Neuron (in vitro differentiated cells): ENCODE results near the gene CYP4B1.

Experiments used
- H2AFZ ChIP-seq: one replicate; pipeline ENCODE4 v1.6.1; 2013; ENCODE audit warnings: low read depth, mild to moderate bottlenecking, inconsistent platforms, low read length, moderate library complexity
- H3K27me3 ChIP-seq: one replicate; pipeline ENCODE4 v1.6.1; 2013; ENCODE audit warnings: low read length; ENCODE audit not compliant: insufficient read depth
- H3K36me3 ChIP-seq: one replicate; pipeline ENCODE4 v1.6.1; 2013; ENCODE audit warnings: low read length; ENCODE audit not compliant: insufficient read depth
- H3K4me1 ChIP-seq: one replicate; pipeline ENCODE4 v1.6.1; 2013; ENCODE audit warnings: low read length; ENCODE audit not compliant: insufficient read depth
- H3K4me3 ChIP-seq: 2 replicates; pipeline ENCODE4 v1.5.1; 2013; ENCODE audit warnings: mild to moderate bottlenecking, low read length, moderate library complexity
- H3K9me3 ChIP-seq: one replicate; pipeline ENCODE4 v1.6.1; 2013; ENCODE audit warnings: low read length

Gene CYP4B1

GRCh38 chr1:46802901-46803574, 4.2 kb downstream of the CYP4B1 start:
- H3K27me3 ChIP-seq: no peaks in the 10 kb centered on the region
- H3K9me3 ChIP-seq: no peaks in the 10 kb centered on the region
- H3K36me3 ChIP-seq: no peaks in the 10 kb centered on the region
- H2AFZ ChIP-seq: no peak overlapping the region
- no peak overlapping the region for H3K4me3 ChIP-seq
- H3K4me1 ChIP-seq: no peaks in the 10 kb centered on the region

- H3K4me3 ChIP-seq: no peak overlapping the region
- H3K9me3 ChIP-seq: no peaks in the 10 kb centered on the region
- H3K27me3 ChIP-seq: no peaks in the 10 kb centered on the region
- H3K4me1 ChIP-seq: no peaks in the 10 kb centered on the region
- H3K36me3 ChIP-seq: no peaks in the 10 kb centered on the region
- H2AFZ ChIP-seq: no peak overlapping the region
Observed at GRCh38 chr1:46804027-46804889, 5.4 kb downstream of the CYP4B1 start.

GRCh38 chr1:46804926-46805325, 6.1 kb downstream of the CYP4B1 start:
- Histone ChIP-seq H3K4me3 (no peak overlapping the region), H3K9me3 (no peaks in the 10 kb centered on the region), H3K4me1 (no peaks in the 10 kb centered on the region), H3K27me3 (no peaks in the 10 kb centered on the region), H2AFZ (no peak overlapping the region), H3K36me3 (no peaks in the 10 kb centered on the region)

- Histone ChIP-seq H3K4me3 (no peak overlapping the region), H3K4me1 (no peaks in the 10 kb centered on the region), H3K27me3 (no peaks in the 10 kb centered on the region), H3K9me3 (no peaks in the 10 kb centered on the region), H3K36me3 (no peaks in the 10 kb centered on the region), H2AFZ (no peak overlapping the region)
Observed at GRCh38 chr1:46805755-46806154, 6.9 kb downstream of the CYP4B1 start.

- H3K4me3 ChIP-seq: no peak overlapping the region
- no peaks in the 10 kb centered on the region for H3K4me1 ChIP-seq
- H3K36me3 ChIP-seq: no peaks in the 10 kb centered on the region
- no peaks in the 10 kb centered on the region for H3K9me3 ChIP-seq
- H2AFZ ChIP-seq: no peak overlapping the region
- no peaks in the 10 kb centered on the region for H3K27me3 ChIP-seq
Observed at GRCh38 chr1:46806196-46807020, 7.6 kb downstream of the CYP4B1 start.

- H3K9me3 ChIP-seq: no peaks in the 10 kb centered on the region
- no peaks in the 10 kb centered on the region for H3K4me1 ChIP-seq
- no peak overlapping the region for H2AFZ ChIP-seq
- H3K27me3 ChIP-seq: no peaks in the 10 kb centered on the region
- no peaks in the 10 kb centered on the region for H3K36me3 ChIP-seq
- no peak overlapping the region for H3K4me3 ChIP-seq
Observed at GRCh38 chr1:46807046-46807972, 8.5 kb downstream of the CYP4B1 start.

GRCh38 chr1:46809071-46809470, 10.2 kb downstream of the CYP4B1 start:
- Histone ChIP-seq H3K4me3 (no peak overlapping the region), H3K4me1 (no peaks in the 10 kb centered on the region), H3K27me3 (no peaks in the 10 kb centered on the region)

GRCh38 chr1:46809904-46810303, 11.1 kb downstream of the CYP4B1 start:
- H2AFZ ChIP-seq: no peak overlapping the region
- no peaks in the 10 kb centered on the region for H3K27me3 ChIP-seq
- no peak overlapping the region for H3K4me3 ChIP-seq
- no peaks in the 10 kb centered on the region for H3K9me3 ChIP-seq
- H3K36me3 ChIP-seq: no peaks in the 10 kb centered on the region
- H3K4me1 ChIP-seq: no peaks in the 10 kb centered on the region

More at GRCh38 chr1:46809071-46809470, 10.2 kb downstream of the CYP4B1 start:
- H2AFZ ChIP-seq: no peak overlapping the region
- no peaks in the 10 kb centered on the region for H3K9me3 ChIP-seq
- no peaks in the 10 kb centered on the region for H3K36me3 ChIP-seq

- Histone ChIP-seq H3K36me3 (no peaks in the 10 kb centered on the region), H3K4me1 (no peaks in the 10 kb centered on the region), H3K4me3 (no peak overlapping the region), H3K9me3 (no peaks in the 10 kb centered on the region), H2AFZ (no peak overlapping the region), H3K27me3 (no peaks in the 10 kb centered on the region)
Observed at GRCh38 chr1:46810596-46810995, 11.8 kb downstream of the CYP4B1 start.

GRCh38 chr1:46811053-46811452, 12.2 kb downstream of the CYP4B1 start:
- no peaks in the 10 kb centered on the region for H3K36me3 ChIP-seq
- no peaks in the 10 kb centered on the region for H3K4me1 ChIP-seq
- H3K27me3 ChIP-seq: no peaks in the 10 kb centered on the region
- no peak overlapping the region for H2AFZ ChIP-seq
- H3K9me3 ChIP-seq: no peaks in the 10 kb centered on the region
- no peak overlapping the region for H3K4me3 ChIP-seq

- no peak overlapping the region for H2AFZ ChIP-seq
- no peak overlapping the region for H3K4me3 ChIP-seq
- no peaks in the 10 kb centered on the region for H3K27me3 ChIP-seq
- no peaks in the 10 kb centered on the region for H3K4me1 ChIP-seq
- H3K36me3 ChIP-seq: no peaks in the 10 kb centered on the region
- H3K9me3 ChIP-seq: no peaks in the 10 kb centered on the region
Observed at GRCh38 chr1:46812065-46812963, 13.5 kb downstream of the CYP4B1 start.
